Measurements from ENCODE around the gene SARS2. TPM values are rescaled to one million over a fixed set of nuclear protein-coding genes. Genes with fewer than 3 reads are reported as not detected.
A peak's percentile ranks its signal among the peaks of the same experiment; 100 is the strongest.

SARS2 gene
- total RNA-seq, 1 experiment from 2014 or later: 74.7 TPM

DNA sequence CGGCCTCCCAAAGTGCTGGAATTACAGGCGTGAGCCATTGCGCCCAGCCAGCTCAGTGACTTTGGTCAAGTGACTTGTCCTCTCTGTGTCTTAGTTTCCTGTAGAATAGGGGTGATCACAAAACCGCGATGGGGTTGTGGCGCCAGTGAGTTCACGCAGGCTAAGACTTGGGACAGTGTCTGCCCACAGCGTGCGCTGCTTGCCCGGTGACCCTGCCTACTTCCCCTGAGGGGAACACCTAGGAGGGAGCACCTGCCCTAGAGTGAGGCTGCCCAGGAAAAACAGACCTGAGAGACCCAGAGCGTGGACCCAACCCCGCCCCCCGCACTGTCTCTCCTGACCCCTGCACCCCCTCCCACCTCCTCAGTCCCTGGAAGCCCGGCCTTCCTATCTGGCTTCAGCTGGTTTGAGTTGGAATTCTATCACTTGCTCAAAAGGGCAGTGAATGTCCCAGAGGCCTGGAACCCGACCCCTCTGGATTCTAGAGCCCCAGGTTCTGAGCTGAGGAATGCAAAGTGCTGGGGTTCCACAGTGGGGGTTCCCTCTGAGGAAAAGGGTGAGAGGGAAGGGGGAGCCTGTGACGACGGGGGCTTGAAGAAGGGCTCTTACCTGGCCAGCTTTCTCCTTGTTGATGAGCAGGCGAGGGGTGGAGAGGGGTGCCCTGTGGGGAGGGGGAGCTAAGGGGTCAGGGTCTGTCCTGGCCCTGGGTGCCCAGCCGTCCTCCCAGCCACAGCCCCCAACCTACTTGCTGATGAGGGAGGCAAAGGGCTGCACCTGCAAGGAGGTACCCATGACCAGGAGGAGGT, 50.3 kb downstream of the SARS2 start:
- TF ChIP-seq CDX4 (CRISPR knock-in tag; IDR thresholded peaks at IDR 0.05; ENCODE audit: borderline replicate concordance) (no peak), RELA (CRISPR knock-in tag; IDR thresholded peaks at IDR 0.05; ENCODE audit: borderline replicate concordance) (no peak)
- Mint-ChIP-seq H3K36me3 (no peaks in the 10 kb centered on the region), H3K9me3 (no peaks in the 10 kb centered on the region), H3K4me3 (no peak overlapping the region), H3K27me3 (ENCODE audit: low read depth) (no peaks in the 10 kb centered on the region; the same call in 1 of the 2 replicates), H3K27ac (no peak overlapping the region), H3K4me1 (peaks cover 26% of the 10 kb centered on the region)
- no peak for ATAC-seq
- ChIA-PET POLR2A (no interaction called here), CTCF (interaction anchor here (0.6 to 7.1 kb wide), 5 partner anchors 7 to 145 kb away, joined by 3 to 43 read pairs (median 4); partner anchors contain the start of genes MRPS12 and SARS2)
- peak; percentile 41 for DNase-seq (ENCODE audit: low spot score)

DNA sequence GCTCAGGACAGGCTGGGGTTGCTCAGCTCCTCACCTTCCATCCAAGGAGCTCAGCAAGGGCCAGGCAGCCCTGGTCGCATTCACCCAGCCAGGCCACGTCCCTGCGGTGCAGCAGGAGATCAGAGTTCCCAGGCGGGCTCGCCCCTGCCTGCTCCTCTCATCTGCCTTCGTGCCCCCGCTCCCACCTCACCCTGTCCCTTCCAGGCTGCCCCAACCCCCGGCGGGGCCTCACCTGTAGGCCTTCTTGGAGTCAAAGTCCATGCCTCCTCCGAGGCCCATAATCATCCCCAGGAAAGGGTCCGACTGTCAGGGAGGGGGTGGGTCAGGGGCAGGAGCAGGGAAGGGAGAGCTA, 51.2 kb downstream of the SARS2 start:
- TF ChIP-seq, protein P1, sequence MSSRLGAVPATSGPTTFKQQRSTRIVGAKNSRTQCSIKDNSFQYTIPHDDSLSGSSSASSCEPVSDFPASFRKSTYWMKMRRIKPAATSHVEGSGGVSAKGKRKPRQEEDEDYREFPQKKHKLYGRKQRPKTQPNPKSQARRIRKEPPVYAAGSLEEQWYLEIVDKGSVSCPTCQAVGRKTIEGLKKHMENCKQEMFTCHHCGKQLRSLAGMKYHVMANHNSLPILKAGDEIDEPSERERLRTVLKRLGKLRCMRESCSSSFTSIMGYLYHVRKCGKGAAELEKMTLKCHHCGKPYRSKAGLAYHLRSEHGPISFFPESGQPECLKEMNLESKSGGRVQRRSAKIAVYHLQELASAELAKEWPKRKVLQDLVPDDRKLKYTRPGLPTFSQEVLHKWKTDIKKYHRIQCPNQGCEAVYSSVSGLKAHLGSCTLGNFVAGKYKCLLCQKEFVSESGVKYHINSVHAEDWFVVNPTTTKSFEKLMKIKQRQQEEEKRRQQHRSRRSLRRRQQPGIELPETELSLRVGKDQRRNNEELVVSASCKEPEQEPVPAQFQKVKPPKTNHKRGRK (CRISPR knock-in tag; IDR thresholded peaks at IDR 0.05; ENCODE audit: borderline replicate concordance): no peak
- TF ChIP-seq JUN (CRISPR knock-in tag; IDR thresholded peaks at IDR 0.05): no peak
- no peak for TF ChIP-seq ZNF138 (CRISPR knock-in tag; conservative IDR thresholded peaks at IDR 0.05)
- CTCF ChIA-PET: interaction anchor here (0.6 to 7.1 kb wide), 6 partner anchors 8 to 110 kb away, joined by 3 to 43 read pairs (median 6); partner anchors contain the start of genes MRPS12 and SARS2
- no peak for ATAC-seq

GRCh38 chr19:38878575-38879399, 51.8 kb downstream of the SARS2 start:
- Mint-ChIP-seq H3K36me3 (no peaks in the 10 kb centered on the region), H3K27ac (no peak overlapping the region), H3K9me3 (no peaks in the 10 kb centered on the region), H3K4me3 (no peak overlapping the region), H3K27me3 (ENCODE audit: low read depth) (no peaks in the 10 kb centered on the region; the same call in 1 of the 2 replicates), H3K4me1 (peaks cover 26% of the 10 kb centered on the region)
- no peak for ATAC-seq
- no peak for TF ChIP-seq ZNF423 (CRISPR knock-in tag; IDR thresholded peaks at IDR 0.05)
- TF ChIP-seq PRDM15 (CRISPR knock-in tag; IDR thresholded peaks at IDR 0.05): no peak
- TF ChIP-seq ZNF532 (CRISPR knock-in tag; IDR thresholded peaks at IDR 0.05; ENCODE audit: borderline replicate concordance): no peak
- 0 out of 2 replicates have a peak, but pooled peaks have one; percentile 13 for TF ChIP-seq NR2C2 (CRISPR knock-in tag; IDR thresholded peaks at IDR 0.05)
- POLR2A ChIA-PET: interaction anchor here (0.7 kb wide), 1 partner anchor 9 kb away, joined by 3 read pairs; no protein-coding TSS in a partner anchor
- DNase-seq (ENCODE audit: low spot score): no peak
- CTCF ChIA-PET: interaction anchor here (1.2 to 7.1 kb wide), 7 partner anchors 9 to 110 kb away, joined by 3 to 43 read pairs (median 6); partner anchors contain the start of genes MRPS12, NFKBIB and SARS2

More for the DNA sequence above, 51.2 kb downstream of the SARS2 start:
- Mint-ChIP-seq H3K27ac (no peak overlapping the region), H3K4me3 (no peak overlapping the region), H3K4me1 (peaks cover 26% of the 10 kb centered on the region), H3K36me3 (no peaks in the 10 kb centered on the region), H3K9me3 (no peaks in the 10 kb centered on the region), H3K27me3 (ENCODE audit: low read depth) (no peaks in the 10 kb centered on the region; the same call in 1 of the 2 replicates)
- no peak for DNase-seq (ENCODE audit: low spot score)
- POLR2A ChIA-PET: no interaction called here

Measured in WTC11 (cell line).